Stimulated activated CD8-positive, alpha-beta memory T cell treated with anti-CD3 and anti-CD28 coated beads, Interleukin-4, amount 100 ng/mL, for 48 hours (primary cell): ENCODE results near the gene SLC1A4.
"Not testable (repeated sequence)": the region's sequence is repeated elsewhere in the genome, so short reads cannot be mapped to it uniquely, and the experiment has no call there.

Source experiments
- DNase-seq: peaks from one replicate; pipeline ENCODE4 v3.0.0-alpha.2; 2020

The SLC1A4 gene

DNA sequence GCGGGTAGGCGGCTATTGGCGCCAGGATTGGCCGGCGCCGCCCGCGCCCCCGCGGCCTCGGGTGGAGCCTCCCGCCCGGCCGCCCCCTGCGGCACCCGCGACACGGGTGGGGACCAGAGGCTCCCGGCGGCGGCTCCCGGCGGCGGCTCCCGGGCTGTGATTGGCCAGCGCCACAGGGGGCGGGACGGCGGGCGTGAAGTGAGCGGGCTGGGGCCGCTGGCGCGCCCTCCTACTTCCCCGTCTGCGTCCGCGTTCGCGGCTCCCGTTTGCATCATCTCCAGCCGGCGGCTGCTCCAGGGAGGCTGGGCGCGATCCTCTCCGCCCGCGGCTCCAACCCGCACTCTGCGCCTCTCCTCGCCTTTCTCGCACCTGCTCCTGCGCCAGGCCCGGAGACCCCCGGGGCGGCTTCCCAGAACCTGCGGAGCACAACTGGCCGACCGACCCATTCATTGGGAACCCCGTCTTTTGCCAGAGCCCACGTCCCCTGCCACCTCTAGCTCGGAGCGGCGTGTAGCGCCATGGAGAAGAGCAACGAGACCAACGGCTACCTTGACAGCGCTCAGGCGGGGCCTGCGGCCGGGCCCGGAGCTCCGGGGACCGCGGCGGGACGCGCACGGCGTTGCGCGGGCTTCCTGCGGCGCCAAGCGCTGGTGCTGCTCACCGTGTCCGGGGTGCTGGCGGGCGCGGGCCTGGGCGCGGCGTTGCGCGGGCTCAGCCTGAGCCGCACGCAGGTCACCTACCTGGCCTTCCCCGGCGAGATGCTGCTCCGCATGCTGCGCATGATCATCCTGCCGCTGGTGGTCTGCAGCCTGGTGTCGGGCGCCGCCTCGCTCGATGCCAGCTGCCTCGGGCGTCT is at the start of gene SLC1A4:
Gene SLC1A4 (plus strand): TSS at position 274 of the 856 bp plus-strand sequence. CDS start 245 bp downstream, at position 519.
- DNase-seq = peak; percentile 87

DNA sequence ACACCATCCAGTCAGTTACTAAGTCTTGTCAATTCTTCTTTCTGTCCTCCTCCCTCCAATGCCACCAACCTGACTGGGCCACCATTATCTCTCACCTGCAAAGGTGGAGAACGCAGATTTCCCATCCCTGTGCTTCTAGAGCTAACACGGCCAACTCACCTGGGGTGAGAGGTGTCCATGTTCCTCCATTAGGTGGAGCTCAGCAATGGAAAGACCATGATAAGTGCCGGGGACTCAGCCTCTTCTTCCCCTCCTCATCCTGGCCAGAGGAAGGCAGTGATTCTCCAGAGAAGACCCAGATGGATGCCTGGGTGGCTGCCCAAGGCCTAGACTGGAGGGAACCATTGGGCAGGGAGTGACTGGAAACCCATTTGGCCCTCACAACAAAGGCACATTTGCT is 48.1 kb upstream of the SLC1A4 start:
- DNase-seq = no peak

DNA sequence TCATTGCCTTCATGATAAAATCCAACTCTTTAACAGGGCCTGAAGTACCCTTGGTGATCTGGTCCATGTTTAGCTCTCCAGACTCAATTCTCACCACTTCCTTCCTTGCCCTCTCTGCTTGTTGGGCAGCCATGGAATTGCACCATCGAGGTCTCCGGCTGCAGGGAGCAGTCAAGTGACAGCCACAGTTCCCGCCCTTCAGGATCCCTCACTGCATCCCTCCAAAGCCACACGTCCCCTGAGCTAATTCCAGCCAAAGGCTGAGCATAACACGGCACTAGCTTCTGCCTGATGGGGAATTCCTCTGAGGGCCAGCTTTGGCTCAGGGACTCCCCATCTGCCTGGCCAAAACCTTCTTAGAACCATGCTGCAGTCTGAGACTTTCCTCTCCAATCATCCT is 47.4 kb upstream of the SLC1A4 start:
- no peak for DNase-seq

DNA sequence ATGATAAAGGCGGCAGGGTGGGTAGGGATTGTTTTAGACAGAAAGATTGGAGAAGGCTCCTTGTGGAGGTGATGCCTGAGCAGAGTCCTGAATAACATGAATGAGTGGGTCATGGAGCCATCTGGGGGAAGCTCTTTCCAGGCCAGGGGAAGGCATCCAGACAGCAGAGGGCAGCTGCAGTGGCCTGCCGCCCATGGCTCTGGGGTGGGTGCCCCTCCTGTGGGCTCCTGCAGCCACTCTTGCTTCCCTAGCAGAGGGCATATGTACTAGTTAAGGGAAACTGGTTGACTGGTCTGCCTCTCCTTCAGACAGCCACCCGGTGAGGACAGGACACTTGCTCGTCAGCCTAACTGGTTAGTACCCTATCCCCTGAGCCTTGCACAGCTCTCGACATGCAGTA is 46.5 kb upstream of the SLC1A4 start:
- DNase-seq = no peak

DNA sequence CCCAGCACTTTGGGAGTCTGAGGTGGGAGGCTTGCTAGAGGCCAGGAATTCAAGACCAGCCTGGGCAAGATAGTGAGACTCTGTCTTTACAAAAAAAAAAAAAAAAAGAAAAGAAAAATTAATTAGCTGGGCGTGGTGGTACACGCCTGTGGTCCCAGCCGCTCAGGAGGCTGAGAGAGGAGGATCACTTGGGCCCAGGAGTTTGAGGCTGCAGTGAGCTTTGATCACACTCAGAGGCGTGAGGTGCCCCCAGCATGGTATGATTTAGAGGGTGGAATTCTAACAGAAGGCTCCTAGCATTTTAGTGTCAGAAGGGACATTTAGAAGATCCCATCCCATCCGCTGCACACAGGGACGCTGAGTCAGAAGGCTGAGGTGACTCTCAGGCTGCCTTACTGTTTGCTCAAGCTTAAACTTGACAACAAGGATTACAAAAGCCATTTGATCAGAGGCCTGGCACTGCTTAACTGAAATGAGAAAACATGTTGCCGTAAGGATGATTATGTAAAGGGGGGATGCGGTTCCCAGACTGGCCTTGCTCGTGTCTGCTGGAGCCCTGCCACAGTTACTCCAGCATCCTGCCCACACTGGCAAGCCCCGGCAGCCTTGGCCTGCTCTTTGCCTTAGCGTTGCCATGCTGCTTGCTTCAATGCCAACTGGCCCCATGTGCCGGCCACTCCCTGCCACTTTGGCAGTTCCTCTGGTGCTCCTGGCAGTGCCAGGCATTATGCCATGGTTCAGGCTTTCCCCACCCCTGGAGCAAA is 45.6 kb upstream of the SLC1A4 start:
- no peak for DNase-seq

DNA sequence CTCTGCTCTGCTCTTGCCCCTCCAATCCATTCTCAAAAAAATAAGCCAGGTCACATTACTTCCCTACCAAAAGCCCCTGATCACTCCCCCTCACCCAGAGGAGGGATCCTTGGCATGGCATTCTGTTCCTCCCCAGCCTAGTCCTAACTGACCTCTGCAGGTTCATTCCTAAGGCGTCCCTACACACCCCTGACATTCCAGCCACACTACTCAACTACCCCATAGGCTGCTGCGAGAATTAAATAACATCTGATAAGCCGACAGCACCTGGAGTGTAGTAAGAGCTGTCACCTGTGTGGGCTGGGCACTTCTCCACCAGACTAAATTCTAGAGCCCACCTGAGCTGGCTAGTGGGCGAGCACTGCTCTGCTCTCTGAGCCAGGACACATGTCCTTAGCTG is 44.7 kb upstream of the SLC1A4 start:
- DNase-seq = no peak

DNA sequence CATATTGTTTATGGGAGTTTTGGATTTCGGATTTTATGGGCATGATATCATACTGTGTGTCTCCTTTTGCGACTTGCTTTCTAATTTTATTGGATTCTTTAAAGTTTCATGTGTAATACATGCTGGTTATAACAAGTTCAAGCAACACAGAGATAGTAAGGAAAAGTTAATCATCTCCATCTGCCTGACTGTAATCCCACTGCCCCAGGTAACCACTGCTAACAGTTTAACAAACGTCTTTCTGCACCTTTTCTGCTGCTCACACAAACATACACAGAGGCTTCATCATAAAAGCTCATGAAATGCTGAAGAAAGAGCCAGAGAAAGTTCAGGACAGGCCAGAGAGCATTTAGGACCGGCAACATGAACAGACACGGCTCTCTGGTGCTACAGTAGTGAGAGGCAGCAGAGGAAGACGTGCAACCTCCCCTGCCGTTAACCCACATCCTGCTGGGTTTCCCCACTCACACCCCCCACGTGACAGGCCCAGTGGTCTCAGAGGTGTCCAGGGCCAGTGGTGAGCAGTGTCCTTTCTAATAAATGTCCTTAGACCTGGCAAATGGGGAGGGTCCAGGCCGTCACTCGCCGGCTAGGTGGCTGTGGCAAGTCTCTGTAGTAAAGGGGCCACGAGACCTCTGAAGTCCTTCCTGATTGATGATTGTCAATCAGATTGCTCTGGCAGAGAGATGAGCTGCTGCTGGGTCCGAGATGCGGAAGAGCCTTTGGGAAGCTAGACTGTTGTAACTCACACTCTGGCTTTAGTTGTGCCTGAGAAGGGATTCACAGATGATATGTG is 43.0 kb upstream of the SLC1A4 start:
- DNase-seq = peak; percentile 77

DNA sequence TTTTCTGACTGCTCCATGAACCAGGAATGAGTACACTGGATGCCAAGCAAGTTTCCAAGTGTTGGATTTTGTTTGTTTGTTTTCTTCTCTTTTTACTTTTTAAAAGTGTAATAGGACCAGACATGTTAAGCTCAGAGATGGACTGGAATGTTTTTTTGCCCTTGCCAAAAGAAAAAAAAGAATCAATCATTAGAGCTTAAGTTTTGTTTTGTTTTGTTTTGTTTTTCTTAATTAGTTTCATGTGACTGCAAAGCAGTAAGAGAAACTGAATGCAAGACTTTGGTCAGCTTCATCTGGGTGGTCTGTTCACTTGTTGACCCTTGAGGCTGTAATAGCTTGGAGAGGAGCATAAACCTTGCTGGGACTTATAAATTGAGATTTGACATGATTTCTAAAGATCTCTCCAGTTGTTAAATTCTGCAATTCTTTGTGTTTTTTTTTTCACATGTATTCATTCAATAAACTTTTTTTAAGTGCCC is 42.4 kb upstream of the SLC1A4 start:
- no peak for DNase-seq

DNA sequence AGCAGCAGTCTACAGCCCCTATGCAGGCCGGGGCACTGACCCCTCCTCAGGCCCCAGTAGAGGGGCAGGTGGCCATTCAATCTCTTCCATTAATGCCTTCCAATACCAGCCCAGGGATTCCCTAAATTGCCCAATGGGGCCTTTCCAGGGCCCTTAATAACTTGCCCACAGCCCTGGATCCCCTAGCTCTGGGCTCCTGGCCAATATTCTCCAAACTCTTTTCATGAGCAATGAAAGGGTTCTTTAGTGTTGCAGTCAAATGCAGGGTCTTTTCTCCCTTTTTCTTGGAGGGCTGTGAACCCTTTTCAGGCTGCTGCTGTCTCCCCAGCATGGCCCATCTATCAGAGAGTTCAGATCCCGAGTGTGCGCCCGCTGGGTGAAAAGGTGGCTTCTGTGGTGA is 41.3 kb upstream of the SLC1A4 start:
- DNase-seq = no peak

DNA sequence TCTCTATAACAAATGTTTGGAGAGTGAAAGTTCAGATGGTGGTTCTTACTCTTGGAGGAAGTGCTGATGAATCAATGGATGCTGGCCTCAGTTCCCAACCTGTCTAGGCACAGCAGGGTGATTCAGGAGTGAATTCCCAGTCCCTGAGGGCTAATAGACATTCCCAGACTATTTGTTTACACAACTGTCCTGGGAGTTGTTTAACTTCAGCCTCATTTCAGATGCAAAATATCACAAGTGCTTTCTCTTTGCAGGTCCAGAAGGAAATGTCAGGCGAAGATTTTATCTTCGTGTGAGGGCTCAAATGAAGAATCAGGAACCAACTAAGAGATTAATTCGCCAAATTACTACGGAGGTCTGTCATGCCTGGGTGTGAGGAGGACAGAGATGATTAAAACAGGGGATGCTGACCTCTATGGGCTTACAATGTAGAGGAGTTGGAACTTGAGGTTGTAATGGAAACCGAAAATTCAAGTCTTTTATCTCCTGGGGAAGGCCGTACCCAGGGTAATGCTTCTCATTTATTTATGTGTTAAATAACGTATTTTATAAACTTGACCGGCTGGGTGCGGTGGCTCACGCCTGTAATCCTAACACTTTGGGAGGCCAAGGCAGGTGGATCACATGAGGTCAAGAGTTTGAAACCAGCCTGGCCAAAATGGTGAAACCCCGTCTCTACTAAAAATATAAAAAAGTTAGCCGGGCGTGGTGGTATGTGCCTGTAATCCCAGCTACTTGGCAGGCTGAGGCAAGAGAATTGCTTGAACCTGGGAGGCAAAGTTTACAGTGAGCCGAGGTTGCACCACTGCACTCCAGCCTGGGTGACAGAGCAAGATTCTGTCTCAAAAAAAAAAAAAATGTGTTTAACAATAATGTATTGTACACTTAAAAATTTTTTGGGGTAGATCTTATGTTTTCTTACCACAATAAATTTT is 38.7 kb upstream of the SLC1A4 start:
- no peak for DNase-seq

DNA sequence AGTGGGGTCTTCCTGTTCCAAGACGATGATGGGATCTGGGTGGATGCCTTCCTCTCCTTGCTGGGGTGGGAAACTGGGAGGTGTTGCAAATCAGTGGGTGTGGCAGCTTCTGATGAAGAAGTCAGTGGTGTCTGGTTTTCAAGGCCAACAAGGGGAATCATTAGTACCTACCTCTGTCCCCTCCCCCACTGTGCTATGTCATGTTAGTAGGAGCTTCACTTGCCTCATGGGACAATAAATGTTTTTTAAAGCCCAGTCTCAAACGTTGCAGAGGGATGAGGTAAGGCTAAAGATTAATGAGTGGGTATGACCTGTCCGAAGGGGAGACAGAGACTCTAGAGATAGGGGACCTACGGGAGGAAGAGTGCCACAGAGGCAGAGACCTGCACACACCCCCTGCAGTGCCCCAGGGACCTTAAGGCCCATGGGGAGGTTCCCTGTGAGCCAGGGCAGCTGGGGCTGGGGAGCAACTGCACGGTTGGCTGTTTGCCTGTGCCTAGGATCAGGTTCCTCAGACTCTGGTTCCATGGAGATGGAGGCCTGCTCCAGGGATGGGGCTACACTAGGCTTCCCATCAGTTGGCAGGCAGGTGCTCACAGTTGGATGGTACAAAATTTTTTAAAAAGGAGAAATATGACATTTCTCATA is 37.8 kb upstream of the SLC1A4 start:
- DNase-seq = no peak

DNA sequence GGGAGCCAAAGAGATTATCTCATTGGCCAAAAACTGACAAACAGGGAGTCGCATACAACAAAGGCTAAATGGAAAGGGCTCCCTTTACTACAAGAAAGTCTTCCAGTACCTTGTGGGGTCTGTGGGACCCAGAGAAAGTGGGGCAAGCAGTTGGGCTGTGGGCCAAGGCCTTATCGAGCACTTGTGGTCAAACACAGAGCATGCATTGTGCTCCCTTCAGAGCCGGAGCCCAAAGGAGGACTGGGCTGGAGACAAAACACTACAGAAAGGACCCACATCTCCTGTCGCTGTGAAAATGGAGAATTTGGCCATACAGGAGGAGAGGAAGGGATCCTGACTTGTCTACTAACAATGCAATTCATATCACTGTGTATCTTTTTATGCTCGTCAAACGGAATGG is 37.1 kb upstream of the SLC1A4 start:
- DNase-seq = no peak

DNA sequence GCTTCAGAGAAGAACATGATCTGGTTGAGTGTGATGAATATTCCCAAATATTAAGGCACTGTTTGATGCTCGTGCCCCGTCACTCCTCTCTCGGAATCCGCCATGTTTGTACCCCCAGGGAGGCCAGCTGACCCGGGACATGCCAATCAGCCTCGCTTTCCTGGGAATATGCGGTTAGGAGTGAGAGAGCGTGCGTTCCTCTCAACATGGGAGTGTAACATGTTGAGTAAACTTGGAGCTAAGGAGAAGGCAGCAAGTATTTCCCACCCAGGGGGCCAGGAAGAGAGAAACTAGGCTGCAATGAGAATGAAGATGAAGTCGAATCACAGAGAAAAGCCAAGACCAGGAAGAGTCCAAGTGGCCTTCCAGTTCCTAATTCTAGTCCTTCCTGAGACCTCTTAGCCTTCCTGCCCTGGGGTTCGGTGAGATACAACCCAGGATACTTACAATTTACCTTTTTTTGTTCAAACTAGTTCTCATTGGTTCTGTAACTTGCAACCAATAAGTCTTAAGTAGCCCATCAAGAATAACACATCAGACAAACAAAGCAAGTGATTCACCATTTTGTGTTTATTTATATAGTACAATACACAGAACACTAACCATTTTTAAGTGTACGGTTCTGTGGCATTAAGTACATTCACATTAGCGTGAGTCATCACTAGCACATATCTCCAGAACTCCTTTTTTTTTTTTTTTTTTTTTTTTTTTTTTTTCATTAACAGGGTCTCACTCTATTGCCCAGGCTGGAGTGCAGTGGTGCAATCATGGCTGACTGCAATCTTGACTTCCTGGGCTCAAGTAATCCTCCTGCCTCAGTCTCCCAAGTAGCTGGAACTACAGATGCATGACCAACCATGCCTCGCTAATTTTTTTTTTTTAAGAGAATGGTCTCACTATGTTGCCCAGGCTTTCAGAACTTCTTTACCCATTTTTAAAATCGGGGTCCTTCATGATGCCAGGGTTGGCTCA is 36.4 kb upstream of the SLC1A4 start:
- no peak for DNase-seq

DNA sequence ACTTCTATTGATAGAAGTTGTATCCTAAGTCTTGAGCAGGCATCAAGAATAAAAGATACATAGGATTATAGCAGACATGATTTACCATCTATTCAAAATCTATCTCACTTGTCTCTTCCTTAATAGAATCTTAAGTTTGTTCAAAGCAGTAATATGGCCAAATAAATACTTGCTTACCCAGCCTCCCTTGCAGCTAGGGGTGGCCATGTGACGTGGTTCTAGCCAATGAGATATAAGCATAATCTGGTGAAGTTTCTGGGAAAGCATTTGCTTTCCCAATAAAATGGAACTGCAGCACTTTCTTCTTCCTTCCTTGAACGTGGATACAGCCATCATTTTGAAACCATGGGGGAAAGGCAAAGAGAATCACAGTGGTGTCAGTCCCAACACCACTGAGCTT is 33.7 kb upstream of the SLC1A4 start:
- no peak for DNase-seq

DNA sequence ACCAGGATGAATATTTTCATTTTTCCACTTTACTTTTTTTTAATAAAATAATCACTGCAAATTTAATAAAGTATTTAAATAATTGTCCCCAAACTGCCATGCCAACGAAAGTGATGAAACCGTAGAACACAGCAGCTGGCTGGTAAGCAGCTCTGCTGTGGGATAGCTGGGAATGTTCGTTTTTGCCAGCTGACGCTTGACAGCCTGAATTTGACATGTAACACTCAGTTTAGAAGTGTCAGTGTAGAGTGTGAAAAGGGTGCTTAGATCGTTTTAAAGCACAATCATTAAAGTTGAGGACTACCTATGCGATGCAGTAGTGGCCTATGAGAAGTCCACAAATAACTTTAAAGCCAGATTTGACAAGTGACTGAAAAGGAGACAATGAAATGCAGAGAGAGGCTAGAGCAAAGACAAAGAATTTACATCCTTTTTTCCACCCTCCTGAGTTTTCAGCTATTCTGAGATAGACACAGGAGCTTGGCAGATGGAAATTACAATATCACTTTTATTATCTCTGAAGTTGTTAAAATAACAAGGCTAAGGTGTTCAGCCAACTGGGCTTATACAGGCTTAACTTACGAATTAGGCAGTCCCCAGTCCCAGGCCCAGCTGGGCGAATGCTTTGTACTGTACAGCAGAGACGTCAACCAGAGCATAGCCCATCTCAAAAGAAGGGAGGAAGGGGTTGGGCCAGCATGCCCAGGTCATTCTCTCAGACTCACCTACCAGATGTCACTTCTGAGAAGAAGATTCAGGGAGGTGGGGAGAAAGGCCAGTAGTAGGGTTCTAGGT is 31.9 kb upstream of the SLC1A4 start:
- DNase-seq = no peak

DNA sequence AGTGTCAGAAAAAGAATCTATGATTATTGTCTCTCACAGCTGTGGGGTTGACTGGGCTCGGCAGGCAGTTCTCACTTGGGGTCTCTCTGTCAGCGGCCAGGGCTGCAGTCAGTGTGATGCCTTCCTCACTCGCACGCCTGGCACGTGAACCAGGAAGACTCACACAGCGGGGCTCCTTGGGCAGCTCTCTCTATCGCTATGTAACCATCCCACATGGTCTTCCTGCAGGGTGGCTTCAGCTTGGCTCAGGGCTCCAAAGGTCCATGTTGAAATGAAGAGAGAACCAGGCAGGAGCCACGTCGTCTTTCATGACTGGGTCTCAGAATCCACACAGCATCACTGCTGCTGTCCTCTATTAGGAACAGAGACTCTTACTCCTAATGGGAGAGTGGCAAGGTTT is 30.6 kb upstream of the SLC1A4 start:
- DNase-seq = no peak

DNA sequence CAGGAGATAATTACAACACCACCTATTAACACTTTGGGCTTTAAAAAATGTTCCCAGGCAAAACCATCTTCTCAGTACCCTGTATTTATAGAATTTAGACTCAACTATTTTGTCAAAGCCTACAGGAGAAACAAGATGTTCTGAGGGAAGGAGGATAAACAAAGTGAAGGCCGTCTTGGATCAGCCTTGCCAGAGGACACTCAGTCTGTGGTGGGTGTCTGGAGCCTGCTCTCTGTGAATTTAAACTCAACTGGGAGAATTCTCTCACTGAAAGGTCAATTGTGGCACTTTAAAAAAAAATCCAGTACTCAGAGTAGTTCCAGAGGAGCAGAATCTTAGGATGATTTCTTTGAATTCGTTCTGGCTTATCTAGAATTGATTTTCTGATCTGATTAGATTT is 28.4 kb upstream of the SLC1A4 start:
- DNase-seq = no peak

DNA sequence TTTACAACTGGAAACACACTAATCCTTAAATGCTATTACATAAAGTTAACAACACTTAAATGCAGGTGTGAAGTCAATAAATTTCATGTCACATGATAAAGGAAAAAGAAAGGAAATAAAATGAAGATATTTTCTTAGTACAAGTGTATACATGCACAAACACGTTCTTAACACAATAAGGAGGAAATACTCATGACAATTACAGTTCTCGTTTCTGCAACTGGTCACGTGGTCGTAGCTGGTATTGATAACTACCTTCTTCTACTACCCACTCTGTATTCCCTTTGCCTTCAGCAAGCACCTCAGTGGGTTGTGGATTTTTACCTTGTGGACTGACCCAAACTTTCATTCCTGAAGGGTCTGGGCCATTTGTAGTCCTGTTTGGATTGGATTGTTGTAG is 26.1 kb upstream of the SLC1A4 start:
- not testable (repeated sequence) for DNase-seq

DNA sequence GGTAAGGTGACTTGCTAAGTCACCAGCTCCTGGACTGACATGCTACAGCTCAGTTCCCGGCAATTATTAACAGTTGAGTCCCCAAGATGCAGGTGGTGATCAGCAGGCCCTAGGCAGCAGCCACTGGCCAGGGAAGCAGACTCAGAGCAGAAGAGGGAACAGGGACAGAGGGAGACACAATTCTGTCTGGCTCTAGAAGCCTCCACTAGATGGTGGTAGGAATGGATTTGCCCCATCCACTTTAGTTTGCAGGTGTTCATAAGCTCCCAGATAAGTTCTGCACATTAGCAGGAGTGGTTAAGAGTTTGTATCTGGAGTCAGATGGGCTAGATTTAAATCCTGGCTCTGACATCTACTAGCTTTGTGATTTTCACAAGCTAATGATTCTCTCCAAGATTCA is 25.5 kb upstream of the SLC1A4 start:
- DNase-seq = no peak

DNA sequence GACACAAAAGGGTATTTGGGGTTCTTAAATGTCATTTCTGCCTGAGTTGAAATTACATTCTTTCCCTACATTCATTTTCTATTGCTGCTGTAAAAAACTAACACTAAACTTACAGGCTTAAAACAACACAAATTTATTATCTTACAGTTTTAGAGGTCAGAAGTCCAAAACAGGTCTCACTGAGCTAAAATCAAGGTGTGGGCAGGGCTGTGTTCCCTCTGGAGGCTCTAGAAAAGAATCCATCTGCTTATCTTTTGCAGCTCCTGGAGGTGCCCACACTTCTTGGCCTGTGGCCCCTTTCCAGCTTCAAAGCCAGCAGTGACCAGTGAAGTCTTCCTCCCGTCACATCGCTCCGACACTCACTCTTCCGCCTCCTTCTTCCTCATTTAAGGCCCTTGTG is 23.2 kb upstream of the SLC1A4 start:
- DNase-seq = no peak
